ENCODE results near the gene PLXDC1. TPM values are rescaled to one million over a fixed set of nuclear protein-coding genes. Genes with fewer than 3 reads are reported as not detected.
"Not testable (repeated sequence)": the region's sequence is repeated elsewhere in the genome, so short reads cannot be mapped to it uniquely, and the experiment has no call there.

The PLXDC1 gene
- total RNA-seq, 2 experiments from 2014 or later: 1.7 to 2.4 TPM

DNA sequence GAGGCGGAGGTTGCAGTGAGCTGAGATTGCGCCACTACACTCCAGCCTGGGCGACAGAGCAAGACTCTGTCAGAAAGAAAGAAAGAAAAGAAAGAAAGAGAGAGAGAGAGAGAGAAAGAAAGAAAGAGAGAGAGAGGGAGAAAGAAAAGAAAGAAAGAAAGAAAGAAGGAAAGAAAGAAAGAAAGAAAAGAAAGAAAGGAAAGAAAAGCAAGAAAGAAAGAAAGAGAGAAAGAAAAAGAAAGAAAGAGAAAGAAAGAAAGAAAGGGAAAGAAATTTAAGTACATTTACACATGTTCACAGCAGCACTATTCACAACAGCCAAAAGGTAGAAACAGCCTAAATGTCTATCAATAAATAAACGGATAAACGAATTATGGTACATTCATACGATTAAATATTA, 21.9 kb downstream of the PLXDC1 start:
- H3K4me1 Mint-ChIP-seq (ENCODE audit: low read depth); CTCF ChIA-PET; DNase-seq; ATAC-seq; intact Hi-C loops (cut with micrococcal nuclease); H3K4me3 Mint-ChIP-seq; H3K9me3 Mint-ChIP-seq; H3K36me3 Mint-ChIP-seq (ENCODE audit: low read depth); H3K27me3 Mint-ChIP-seq; POLR2A ChIA-PET; H3K27ac Mint-ChIP-seq: not testable (repeated sequence)
- TF ChIP-seq, protein P1, sequence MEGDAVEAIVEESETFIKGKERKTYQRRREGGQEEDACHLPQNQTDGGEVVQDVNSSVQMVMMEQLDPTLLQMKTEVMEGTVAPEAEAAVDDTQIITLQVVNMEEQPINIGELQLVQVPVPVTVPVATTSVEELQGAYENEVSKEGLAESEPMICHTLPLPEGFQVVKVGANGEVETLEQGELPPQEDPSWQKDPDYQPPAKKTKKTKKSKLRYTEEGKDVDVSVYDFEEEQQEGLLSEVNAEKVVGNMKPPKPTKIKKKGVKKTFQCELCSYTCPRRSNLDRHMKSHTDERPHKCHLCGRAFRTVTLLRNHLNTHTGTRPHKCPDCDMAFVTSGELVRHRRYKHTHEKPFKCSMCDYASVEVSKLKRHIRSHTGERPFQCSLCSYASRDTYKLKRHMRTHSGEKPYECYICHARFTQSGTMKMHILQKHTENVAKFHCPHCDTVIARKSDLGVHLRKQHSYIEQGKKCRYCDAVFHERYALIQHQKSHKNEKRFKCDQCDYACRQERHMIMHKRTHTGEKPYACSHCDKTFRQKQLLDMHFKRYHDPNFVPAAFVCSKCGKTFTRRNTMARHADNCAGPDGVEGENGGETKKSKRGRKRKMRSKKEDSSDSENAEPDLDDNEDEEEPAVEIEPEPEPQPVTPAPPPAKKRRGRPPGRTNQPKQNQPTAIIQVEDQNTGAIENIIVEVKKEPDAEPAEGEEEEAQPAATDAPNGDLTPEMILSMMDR (IDR thresholded peaks at IDR 0.05): peak; percentile 27

DNA sequence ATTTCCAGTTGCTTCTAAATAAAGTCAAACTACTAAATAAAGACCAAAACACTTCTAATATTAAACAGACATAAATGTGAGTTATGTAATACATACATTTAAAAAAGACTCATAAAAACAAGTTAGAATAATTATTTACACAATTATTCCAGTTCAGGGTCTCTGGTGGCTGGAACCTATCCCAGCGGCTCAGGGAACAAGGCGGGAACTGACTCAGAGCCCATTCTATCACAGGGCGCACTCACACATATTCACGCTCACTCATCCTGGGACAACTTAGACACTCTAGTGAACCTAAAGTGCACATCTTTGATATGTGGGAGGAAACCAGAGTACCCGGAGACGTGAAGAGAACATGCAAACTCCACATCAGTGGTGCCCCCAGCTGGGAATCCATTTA, 25.0 kb downstream of the PLXDC1 start:
- intact Hi-C loops (cut with micrococcal nuclease): no loop called here

DNA sequence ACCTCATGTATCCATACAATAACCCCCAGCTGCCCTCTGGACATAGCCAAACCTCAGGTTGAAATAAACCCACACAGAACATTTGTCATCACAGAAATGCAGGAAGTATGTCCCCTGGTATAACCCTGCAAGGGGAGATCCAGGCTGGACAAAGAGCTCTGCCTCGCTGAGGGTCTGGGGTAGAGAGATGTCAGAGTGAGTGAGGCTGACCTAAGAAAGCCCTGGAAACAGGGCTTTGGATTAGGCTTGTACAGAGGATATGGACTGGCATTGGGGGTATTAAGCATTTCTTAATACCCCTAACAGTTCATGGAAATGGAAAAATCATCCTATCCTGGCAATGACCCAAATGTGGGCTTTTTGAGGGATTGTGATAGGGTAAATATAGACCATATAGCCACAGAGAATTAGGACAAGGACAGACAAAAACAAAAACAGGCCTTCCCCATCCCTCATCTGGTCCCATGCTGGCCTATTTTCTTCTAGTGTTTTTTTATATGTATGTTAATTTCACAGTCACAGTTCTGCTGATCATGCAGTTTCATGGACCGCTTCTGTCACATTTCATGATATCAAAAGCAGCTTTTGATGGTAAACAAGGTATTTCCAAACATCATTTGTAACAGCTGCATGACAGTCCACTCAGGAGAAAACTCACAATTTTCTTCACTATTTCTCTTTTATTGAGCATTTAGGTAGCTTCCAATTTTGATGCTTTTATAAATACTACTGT, 26.1 kb downstream of the PLXDC1 start:
- ATAC-seq: no peak
- Mint-ChIP-seq H3K9me3 (no peaks in the 10 kb centered on the region), H3K4me3 (no peak overlapping the region), H3K4me1 (ENCODE audit: low read depth) (no peaks in the 10 kb centered on the region), H3K36me3 (ENCODE audit: low read depth) (no peaks in the 10 kb centered on the region), H3K27me3 (no peaks in the 10 kb centered on the region), H3K27ac (no peak overlapping the region)
- ChIA-PET POLR2A (interaction anchor here (0.7 to 1.5 kb wide), 2 partner anchors 25 to 29 kb away, joined by 3 read pairs; no protein-coding TSS in a partner anchor), CTCF (interaction anchor here (1.0 to 2.0 kb wide), 5 partner anchors 9 to 142 kb away, joined by 3 to 6 read pairs (median 4); no protein-coding TSS in a partner anchor)
- TF ChIP-seq, protein P1 (IDR thresholded peaks at IDR 0.05): no peak
- no peak for DNase-seq
- intact Hi-C loops (cut with micrococcal nuclease): no loop called here

More for the DNA sequence above, 25.0 kb downstream of the PLXDC1 start:
- no peak overlapping the region for H3K27ac Mint-ChIP-seq
- H3K9me3 Mint-ChIP-seq: no peaks in the 10 kb centered on the region
- POLR2A ChIA-PET: no interaction called here
- no peaks in the 10 kb centered on the region for H3K4me1 Mint-ChIP-seq (ENCODE audit: low read depth)
- TF ChIP-seq, protein P1 (IDR thresholded peaks at IDR 0.05): no peak
- CTCF ChIA-PET: interaction anchor here (1.1 kb wide), 1 partner anchor 11 kb away, joined by 3 read pairs; no protein-coding TSS in a partner anchor
- H3K27me3 Mint-ChIP-seq: no peaks in the 10 kb centered on the region
- ATAC-seq (no peak), DNase-seq (no peak)
- H3K4me3 Mint-ChIP-seq: no peak overlapping the region
- no peaks in the 10 kb centered on the region for H3K36me3 Mint-ChIP-seq (ENCODE audit: low read depth)

DNA sequence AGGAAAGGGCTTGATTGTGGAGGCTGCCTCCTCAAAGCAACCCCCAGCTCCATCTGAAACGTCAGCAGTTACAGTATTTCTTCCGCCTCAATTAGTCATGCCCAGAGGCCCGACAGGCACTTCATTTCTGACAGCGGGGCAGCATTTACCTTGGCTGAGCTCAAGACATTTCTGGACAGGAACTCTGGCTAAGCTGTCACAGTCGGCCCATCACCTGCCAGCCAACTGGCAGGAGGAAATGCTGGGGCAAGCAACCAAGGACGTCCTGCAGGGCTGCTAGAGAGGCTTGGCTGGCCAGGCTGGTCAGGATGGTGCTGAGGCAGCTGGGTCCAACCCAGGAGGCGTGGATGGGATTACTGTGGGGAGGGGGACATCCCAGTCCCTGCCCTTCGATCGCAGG, 27.8 kb downstream of the PLXDC1 start:
- H3K27ac Mint-ChIP-seq: no peak overlapping the region
- CTCF ChIA-PET: interaction anchor here (1.0 to 2.0 kb wide), 4 partner anchors 13 to 141 kb away, joined by 4 to 6 read pairs (median 4); no protein-coding TSS in a partner anchor
- no peak for DNase-seq

More for the DNA sequence above, 27.8 kb downstream of the PLXDC1 start:
- no peaks in the 10 kb centered on the region for H3K4me1 Mint-ChIP-seq (ENCODE audit: low read depth)
- no peaks in the 10 kb centered on the region for H3K9me3 Mint-ChIP-seq
- POLR2A ChIA-PET: interaction anchor here (1.1 to 1.5 kb wide), 3 partner anchors 27 to 30 kb away, joined by 3 read pairs; no protein-coding TSS in a partner anchor
- TF ChIP-seq, protein P1 (IDR thresholded peaks at IDR 0.05): no peak
- H3K36me3 Mint-ChIP-seq (ENCODE audit: low read depth): no peaks in the 10 kb centered on the region
- no peak for ATAC-seq
- intact Hi-C loops (cut with micrococcal nuclease): no loop called here
- no peak overlapping the region for H3K4me3 Mint-ChIP-seq
- no peaks in the 10 kb centered on the region for H3K27me3 Mint-ChIP-seq

Measured in activated CD8-positive, alpha-beta T cell treated with anti-CD3 and anti-CD28 coated beads for 36 hours (primary cell).